GM10266 (cell line): Measurements from ENCODE around the gene PSMB11.

Experiments used
- DNase-seq: peaks from one replicate; pipeline ENCODE4 v3.0.0; 2012; ENCODE audit errors: extremely low spot score
- TF ChIP-seq, protein P1 (sequence below): IDR thresholded peaks from 2 replicates; pipeline ENCODE4 v1.5.1; 2012; ENCODE audit warnings: mild to moderate bottlenecking, low read depth; ENCODE audit not compliant: control insufficient read depth, insufficient read depth; ENCODE audit errors: missing control alignments

PSMB11 gene

GRCh38 chr14:23053426-23053825 lies 11.4 kb downstream of the PSMB11 start:
- TF ChIP-seq, protein P1, sequence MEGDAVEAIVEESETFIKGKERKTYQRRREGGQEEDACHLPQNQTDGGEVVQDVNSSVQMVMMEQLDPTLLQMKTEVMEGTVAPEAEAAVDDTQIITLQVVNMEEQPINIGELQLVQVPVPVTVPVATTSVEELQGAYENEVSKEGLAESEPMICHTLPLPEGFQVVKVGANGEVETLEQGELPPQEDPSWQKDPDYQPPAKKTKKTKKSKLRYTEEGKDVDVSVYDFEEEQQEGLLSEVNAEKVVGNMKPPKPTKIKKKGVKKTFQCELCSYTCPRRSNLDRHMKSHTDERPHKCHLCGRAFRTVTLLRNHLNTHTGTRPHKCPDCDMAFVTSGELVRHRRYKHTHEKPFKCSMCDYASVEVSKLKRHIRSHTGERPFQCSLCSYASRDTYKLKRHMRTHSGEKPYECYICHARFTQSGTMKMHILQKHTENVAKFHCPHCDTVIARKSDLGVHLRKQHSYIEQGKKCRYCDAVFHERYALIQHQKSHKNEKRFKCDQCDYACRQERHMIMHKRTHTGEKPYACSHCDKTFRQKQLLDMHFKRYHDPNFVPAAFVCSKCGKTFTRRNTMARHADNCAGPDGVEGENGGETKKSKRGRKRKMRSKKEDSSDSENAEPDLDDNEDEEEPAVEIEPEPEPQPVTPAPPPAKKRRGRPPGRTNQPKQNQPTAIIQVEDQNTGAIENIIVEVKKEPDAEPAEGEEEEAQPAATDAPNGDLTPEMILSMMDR, result no peak
- DNase-seq, result no peak

- peak; percentile 70 for DNase-seq
These were observed 12.2 kb downstream of the PSMB11 start for GRCh38 chr14:23054000-23054811.

GRCh38 chr14:23055147-23055550 lies 13.1 kb downstream of the PSMB11 start:
- no peak for DNase-seq

More at GRCh38 chr14:23054000-23054811, 12.2 kb downstream of the PSMB11 start:
- TF ChIP-seq, protein P1, result peak; percentile 60

DNA sequence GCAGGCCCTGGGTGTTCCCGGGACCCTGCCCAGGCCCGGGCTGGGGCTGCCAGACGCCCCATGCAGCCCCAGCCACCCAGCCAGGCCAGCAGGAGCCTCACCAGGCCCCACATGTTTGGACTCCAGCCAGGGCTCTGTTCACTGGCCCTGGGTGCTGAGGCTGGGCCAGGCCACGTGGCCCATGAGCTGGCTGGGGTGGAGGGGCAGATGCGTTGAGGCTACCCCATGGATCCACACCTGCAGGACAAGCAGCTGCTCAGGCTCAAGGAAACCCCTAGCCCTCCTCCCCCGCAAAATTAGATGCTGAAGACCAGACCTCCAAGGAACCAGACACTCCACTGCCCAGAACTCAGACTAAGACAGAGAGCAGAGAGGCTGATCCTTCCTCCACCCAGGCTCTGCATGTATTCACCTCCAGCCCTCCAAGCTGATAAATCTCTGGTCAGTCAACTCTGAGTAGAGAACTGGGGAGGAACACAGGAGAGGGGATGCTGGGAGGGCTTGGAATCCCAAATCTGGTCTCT lies 13.7 kb downstream of the PSMB11 start:
- TF ChIP-seq, protein P1, result no peak
- no peak for DNase-seq

More at GRCh38 chr14:23055147-23055550, 13.1 kb downstream of the PSMB11 start:
- TF ChIP-seq, protein P1, result no peak

DNA sequence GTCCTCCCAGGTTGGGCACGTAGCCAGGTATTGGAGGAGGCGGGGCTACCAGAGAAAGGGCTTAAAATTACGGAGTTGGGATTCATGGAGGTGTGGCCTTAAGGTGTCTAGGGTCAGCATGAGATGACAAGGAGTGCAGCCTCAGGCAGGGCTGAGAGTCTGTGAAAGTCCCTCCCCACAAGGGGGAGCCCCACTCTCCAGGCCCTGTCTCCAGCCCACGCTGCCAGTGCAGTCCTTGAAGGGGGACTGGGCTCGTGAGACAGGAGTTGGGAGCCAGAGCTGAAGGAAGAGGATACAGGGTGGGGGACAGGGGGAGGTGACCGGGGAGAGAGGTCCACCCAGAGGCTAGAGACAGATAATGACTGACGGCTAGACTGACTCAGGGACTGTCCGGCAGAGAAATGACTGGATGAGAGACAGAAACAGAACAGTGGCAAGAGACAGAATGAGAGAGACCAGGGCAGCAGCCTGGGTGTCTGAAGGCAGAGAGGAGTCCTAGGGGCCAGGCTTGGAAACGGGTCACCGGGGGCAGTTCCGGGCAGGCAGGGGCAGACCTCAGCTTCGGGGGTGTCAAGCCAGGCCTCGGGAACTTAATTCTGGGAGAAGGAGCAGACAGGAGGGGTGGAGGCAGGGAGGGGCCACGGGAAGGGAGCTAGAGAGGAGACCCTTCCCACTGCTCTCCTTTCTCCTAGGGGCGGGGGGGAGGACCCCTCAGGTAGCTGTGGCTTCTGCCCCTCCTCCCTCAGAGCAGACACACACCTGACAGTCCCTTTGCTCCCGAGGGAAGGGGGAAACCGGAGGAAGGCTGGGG lies 14.3 kb downstream of the PSMB11 start:
- DNase-seq, result peak; percentile 95
- TF ChIP-seq, protein P1, result peak; percentile 82

DNA sequence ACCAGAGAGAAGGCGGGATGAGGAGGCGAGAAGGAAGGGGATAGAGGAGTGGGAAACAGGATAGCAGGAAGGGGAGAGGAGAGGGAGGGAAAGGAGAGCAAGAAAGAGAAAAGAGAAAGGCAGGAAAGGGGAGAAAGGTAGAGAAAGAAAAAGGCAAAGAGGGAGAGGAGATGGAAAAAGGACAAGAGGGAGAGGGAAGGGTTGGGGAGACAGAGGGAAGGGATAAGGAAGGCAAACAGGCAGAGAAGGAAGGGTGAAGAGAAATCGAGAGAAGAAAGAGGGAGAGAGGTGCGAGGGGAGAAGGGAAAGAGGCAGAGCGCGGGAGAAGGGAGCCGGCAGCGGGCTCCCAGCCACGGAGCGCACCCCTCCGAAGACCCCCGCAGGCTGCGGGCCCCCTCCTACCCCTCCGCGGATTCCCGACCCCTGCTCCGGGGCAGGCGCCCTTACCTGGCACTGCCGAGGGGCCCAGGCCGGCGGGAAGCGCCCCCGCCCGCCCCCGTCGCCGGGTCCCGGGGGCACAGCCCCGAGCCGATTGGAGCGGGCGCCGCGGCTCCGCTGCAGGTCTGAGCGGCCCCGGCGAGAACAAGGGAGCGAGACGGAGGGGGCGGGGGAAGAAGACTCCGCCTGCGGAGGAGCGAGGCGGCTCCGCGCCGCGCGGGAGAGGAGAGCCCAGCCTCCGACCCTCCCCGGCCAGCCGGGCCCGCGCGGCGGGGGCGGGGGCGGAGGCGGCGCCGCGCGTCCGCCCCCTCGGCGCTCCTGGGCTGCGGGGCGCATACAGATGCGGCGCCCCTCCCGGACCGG lies 15.1 kb downstream of the PSMB11 start, which contains the start of gene CDH24:
CDH24 (minus strand) TSS at position 565 of the 801 bp plus-strand sequence. CDS start 1,787 bp downstream, outside the sequence.
- DNase-seq, result peak; percentile 93
- TF ChIP-seq, protein P1, result no peak
